Ovary (tissue), 9 donors: Measurements from ENCODE around the gene TAX1BP3. TPM values are rescaled to one million over a fixed set of nuclear protein-coding genes. Genes with fewer than 3 reads are reported as not detected.

ENCODE experiments used
- DNase-seq, 5 donors: peaks; one replicate each; pipeline ENCODE4 v3.0.0-alpha.2; 2019 to 2020
- H3K27ac ChIP-seq, 2 donors: fragments of 200-600 bp; one replicate each; pipeline versions ENCODE4 v1.5.1 to v1.8.0; 2019 to 2022
- H3K27me3 ChIP-seq: fragments of 200-600 bp; one replicate; pipeline ENCODE4 v1.8.0; 2022
- H3K36me3 ChIP-seq: fragments of 200-600 bp; sonication (generic); one replicate; pipeline ENCODE4 v1.5.1; 2019
- H3K4me1 ChIP-seq: one replicate; pipeline ENCODE4 v1.8.1; 2013; ENCODE audit warnings: mild to moderate bottlenecking, moderate library complexity; ENCODE audit not compliant: insufficient read depth
- H3K4me3 ChIP-seq: fragments of 200-600 bp; sonication (generic); one replicate; pipeline ENCODE4 v1.5.1; 2017
- H3K9me3 ChIP-seq, 2 donors: fragments of 200-600 bp in 1 of 2; sonication (generic) in 1 of 2; one replicate each; pipeline versions ENCODE4 v1.5.1 to v1.8.1; 2013 to 2019; ENCODE audit warnings: mild to moderate bottlenecking in 1 of 2, moderate library complexity in 1 of 2
- EP300 ChIP-seq: sonication (generic); formaldehyde crosslinking; IDR thresholded peaks from one replicate; pipeline ENCODE4 v1.6.1; 2017; ENCODE audit warnings: antibody characterized with exemption
- POLR2A ChIP-seq: fragments of 450-650 bp; IDR thresholded peaks from one replicate; pipeline ENCODE4 v1.6.1; 2017; ENCODE audit warnings: antibody characterized with exemption, mild to moderate bottlenecking, moderate library complexity
- WGBS, 3 donors: extraction: QIAGEN DNeasy Blood & Tissue Kit in 1 of 3; methylation state at CpG; one replicate each; pipeline versions ENCODE4 v1.1.5 to v1.1.7; 2013 to 2017; 5-methylcytosine and 5-hydroxymethylcytosine counted together
- intact Hi-C, 4 donors: fragments of 100-400 bp; cut with DNase I; formaldehyde crosslinking; loops; one replicate each; pipeline versions ENCODE4 v1.11.0 to v1.15.1; 2022 to 2023
- polyA plus RNA-seq, 2 donors: library from polyadenylated mRNA; stranded (reverse); fragments of 200-250 nt in 1 of 2; fragments of 350-450 nt in 1 of 2; fragmentation: Illumina TruSeq in 1 of 2; extraction: RNeasy Lipid Tissue Mini Kit (QIAGEN cat#74804) in 1 of 2; gene quantifications; one replicate each; pipeline ENCODE4 v1.2.3, GENCODE V29; 2013 to 2014
- total RNA-seq, 7 donors: library from RNA; depleted of rRNA in 2 of 7; stranded (reverse); fragments of >200 nt in 2 of 7; fragmentation: NEBNext Ultra II Directional in 3 of 7; extraction: Animal tissue kit (Norgen Biotek cat#: 25700) in 3 of 7; gene quantifications; one replicate each; pipeline versions ENCODE4 v1.1.0 to v1.2.4, GENCODE V29; 2016 to 2023
- TF ChIP-seq, protein P1 (sequence below), 3 donors: fragments of 450-650 bp in 2 of 3; fragments of 200-600 bp in 1 of 3; IDR thresholded peaks; one replicate each; pipeline versions ENCODE4 v1.5.1 to v1.8.0; 2016 to 2022; ENCODE audit warnings: antibody characterized with exemption in 3 of 3, mild to moderate bottlenecking in 1 of 3
- donor health status: DM: no; HTN: no; CAD: no; lungs with moderate emphysema.
- donor health status: DM: no; HTN: no; CAD: no.
- donor health status: Bipolar disorder and iron deficiency.
- donor health status: DM: yes; HTN: yes; CAD: no.
- donor health status: DM: no; HTN: no; CAD: no.
- donor health status: DM: yes; HTN: yes; CAD: no.

TAX1BP3 gene
- total and polyA plus RNA-seq, 9 donors = 48.7 to 166 (median 125) TPM

DNA sequence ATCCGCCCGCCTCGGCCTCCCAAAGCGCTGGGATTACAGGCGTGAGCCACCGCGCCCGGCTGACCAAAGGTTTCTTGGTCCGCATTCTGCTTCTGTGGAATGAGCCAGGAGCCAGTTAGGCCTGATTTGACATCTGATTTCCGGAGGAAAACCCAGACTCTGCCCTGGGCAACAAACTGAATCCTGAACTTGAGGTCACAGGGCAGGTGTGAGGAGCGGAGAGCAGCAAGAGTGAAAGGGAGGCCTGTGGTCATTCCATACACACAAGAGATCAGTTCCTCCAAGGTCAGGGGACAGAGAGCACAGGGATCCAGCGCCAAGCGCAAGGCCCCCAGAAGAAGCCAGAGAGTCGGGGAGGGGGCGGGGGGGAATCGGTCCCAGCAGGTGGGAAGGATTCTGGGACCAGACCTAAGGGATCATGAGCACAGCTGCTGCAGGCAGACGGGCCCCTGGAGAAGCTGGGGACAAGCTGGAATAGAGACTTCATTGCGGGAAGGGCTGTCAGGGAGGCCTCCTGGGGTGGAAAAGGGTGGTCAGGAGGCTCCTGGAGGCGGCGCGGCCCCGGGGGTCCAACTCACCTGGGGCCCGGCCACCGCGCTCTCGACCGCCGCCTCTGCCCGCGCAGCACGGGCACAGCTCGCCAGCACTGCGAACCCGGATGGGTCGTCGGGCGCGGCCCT is 32.8 kb downstream of the TAX1BP3 start:
- peak overlapping the region; percentile 85 for H3K4me3 ChIP-seq
- H3K27me3 ChIP-seq = no peaks in the 10 kb centered on the region
- intact Hi-C loops = no loop called here
- H3K4me1 ChIP-seq = peaks cover 15% of the 10 kb centered on the region
- 16 to 26% (median 20%) methylated on average over 31 to 38 of the region's 38 CpGs for WGBS, 3 donors
- TF ChIP-seq EP300 = no peak
- TF ChIP-seq, protein P1, sequence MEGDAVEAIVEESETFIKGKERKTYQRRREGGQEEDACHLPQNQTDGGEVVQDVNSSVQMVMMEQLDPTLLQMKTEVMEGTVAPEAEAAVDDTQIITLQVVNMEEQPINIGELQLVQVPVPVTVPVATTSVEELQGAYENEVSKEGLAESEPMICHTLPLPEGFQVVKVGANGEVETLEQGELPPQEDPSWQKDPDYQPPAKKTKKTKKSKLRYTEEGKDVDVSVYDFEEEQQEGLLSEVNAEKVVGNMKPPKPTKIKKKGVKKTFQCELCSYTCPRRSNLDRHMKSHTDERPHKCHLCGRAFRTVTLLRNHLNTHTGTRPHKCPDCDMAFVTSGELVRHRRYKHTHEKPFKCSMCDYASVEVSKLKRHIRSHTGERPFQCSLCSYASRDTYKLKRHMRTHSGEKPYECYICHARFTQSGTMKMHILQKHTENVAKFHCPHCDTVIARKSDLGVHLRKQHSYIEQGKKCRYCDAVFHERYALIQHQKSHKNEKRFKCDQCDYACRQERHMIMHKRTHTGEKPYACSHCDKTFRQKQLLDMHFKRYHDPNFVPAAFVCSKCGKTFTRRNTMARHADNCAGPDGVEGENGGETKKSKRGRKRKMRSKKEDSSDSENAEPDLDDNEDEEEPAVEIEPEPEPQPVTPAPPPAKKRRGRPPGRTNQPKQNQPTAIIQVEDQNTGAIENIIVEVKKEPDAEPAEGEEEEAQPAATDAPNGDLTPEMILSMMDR (IDR thresholded peaks at IDR 0.05) = no peak
- no peak for TF ChIP-seq POLR2A
- no peaks in the 10 kb centered on the region for H3K9me3 ChIP-seq
- no peaks in the 10 kb centered on the region for H3K36me3 ChIP-seq
- peak overlapping the region in 1 of 2 donors; percentile 99 for H3K27ac ChIP-seq
- DNase-seq = peak in 1 of 5 donors; percentile 39

- DNase-seq = no peak
- intact Hi-C loops = no loop called here
- 97 to 98% (median 97%) methylated on average over 7 of the region's 7 CpGs for WGBS, 3 donors
These were observed 36.1 kb downstream of the TAX1BP3 start for GRCh38 chr17:3632287-3632686.

DNA sequence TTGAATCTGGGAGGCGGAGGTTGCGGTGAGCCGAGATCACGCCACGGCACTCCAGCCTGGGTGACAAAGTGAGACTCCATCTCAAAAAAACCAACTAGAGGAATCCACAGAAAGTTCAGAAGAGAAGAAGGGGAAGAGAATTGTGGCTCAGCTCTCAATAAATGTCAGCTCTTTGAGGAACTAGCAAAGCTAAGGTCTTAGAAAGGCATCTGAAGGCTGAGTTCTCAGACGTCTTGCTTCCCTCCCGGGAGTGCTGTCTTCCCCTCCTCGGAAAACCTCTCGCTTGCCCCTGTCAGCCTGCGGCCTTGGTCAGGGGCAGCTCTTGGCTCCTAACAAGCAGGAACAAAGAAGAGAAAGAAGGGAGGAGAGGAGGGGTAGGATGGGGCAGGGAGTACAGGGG is 37.6 kb downstream of the TAX1BP3 start:
- Histone ChIP-seq H3K36me3 (no peaks in the 10 kb centered on the region), H3K9me3 (no peaks in the 10 kb centered on the region), H3K27me3 (no peaks in the 10 kb centered on the region), H3K4me1 (peaks cover 11% of the 10 kb centered on the region), H3K27ac (no peak overlapping the region), H3K4me3 (no peak overlapping the region)
- no peak for TF ChIP-seq POLR2A
- no peak for DNase-seq
- 79 to 89% (median 84%) methylated on average over 10 of the region's 10 CpGs for WGBS, 3 donors
- intact Hi-C loops = no loop called here

More at GRCh38 chr17:3632287-3632686, 36.1 kb downstream of the TAX1BP3 start:
- no peaks in the 10 kb centered on the region for H3K27me3 ChIP-seq
- TF ChIP-seq, protein P1 (IDR thresholded peaks at IDR 0.05) = no peak
- TF ChIP-seq POLR2A (no peak), EP300 (no peak)
- no peak overlapping the region for H3K27ac ChIP-seq
- H3K36me3 ChIP-seq = no peaks in the 10 kb centered on the region
- no peak overlapping the region for H3K4me3 ChIP-seq
- peaks cover 13% of the 10 kb centered on the region for H3K4me1 ChIP-seq
- no peaks in the 10 kb centered on the region for H3K9me3 ChIP-seq

- DNase-seq = peak in 2 of 5 donors; percentile 32 to 52
- TF ChIP-seq EP300 (no peak), POLR2A (no peak)
- TF ChIP-seq, protein P1 (IDR thresholded peaks at IDR 0.05) = no peak
These were observed 40.6 kb downstream of the TAX1BP3 start for GRCh38 chr17:3627769-3628167.

More at GRCh38 chr17:3627769-3628167, 40.6 kb downstream of the TAX1BP3 start:
- Histone ChIP-seq H3K4me3 (no peak overlapping the region), H3K36me3 (no peaks in the 10 kb centered on the region), H3K27me3 (no peaks in the 10 kb centered on the region), H3K9me3 (no peaks in the 10 kb centered on the region), H3K4me1 (peaks cover 2% of the 10 kb centered on the region), H3K27ac (peak overlapping the region in 1 of 2 donors; percentile 11)
- 6 to 31% (median 7%) methylated on average over 11 of the region's 11 CpGs for WGBS, 3 donors
- intact Hi-C loops = no loop called here
